Activated B cell treated with CpG ODN at 0.5 μM for 24 hours (primary cell): ENCODE results near the gene VPS13A. TPM values are rescaled to one million over a fixed set of nuclear protein-coding genes. Genes with fewer than 3 reads are reported as not detected.
"Not testable (repeated sequence)": the region's sequence is repeated elsewhere in the genome, so short reads cannot be mapped to it uniquely, and the experiment has no call there.

Source experiments
- ATAC-seq: fragments of 200-7000 bp; cut with Tn5 transposase; one replicate; pipeline ENCODE4 v1.10.0; 2021; ENCODE audit warnings: low read depth, mild to moderate bottlenecking, moderate library complexity
- CTCF ChIA-PET: fragments of 350-600 bp; sonication (Branson Sonifier 250); formaldehyde crosslinking; loops from one replicate; lab custom pipeline; 2021; ENCODE audit warnings: antibody characterized with exemption; lab: Charles Lee
- POLR2A ChIA-PET: fragments of 350-600 bp; sonication (Branson Sonifier 250); formaldehyde crosslinking; loops from one replicate; lab custom pipeline; 2021; ENCODE audit warnings: antibody characterized with exemption; lab: Charles Lee
- DNase-seq: peaks from one replicate; pipeline ENCODE4 v3.0.0; 2022
- H3K27ac Mint-ChIP-seq: one replicate; pipeline ENCODE4 v1.8.0; 2020; ENCODE audit warnings: mixed read lengths
- H3K27me3 Mint-ChIP-seq: one replicate; pipeline ENCODE4 v1.8.0; 2021; ENCODE audit warnings: mixed read lengths
- H3K36me3 Mint-ChIP-seq: one replicate; pipeline ENCODE4 v1.8.0; 2021; ENCODE audit warnings: low read depth, mixed read lengths
- H3K4me1 Mint-ChIP-seq: one replicate; pipeline ENCODE4 v1.8.0; 2021; ENCODE audit warnings: mixed read lengths
- H3K4me3 Mint-ChIP-seq: one replicate; pipeline ENCODE4 v1.8.0; 2020; ENCODE audit warnings: mild to moderate bottlenecking, mixed read lengths
- H3K9me3 Mint-ChIP-seq: one replicate; pipeline ENCODE4 v1.8.0; 2020; ENCODE audit warnings: mixed read lengths
- intact Hi-C: fragments of 100-400 bp; cut with micrococcal nuclease; formaldehyde crosslinking; loops from one replicate; pipeline ENCODE4 v1.15.1; 2024
- total RNA-seq: library from RNA; stranded (reverse); gene quantifications from 2 replicates; pipeline ENCODE4 v1.2.3, GENCODE V29; 2022
- TF ChIP-seq, protein P1 (sequence below): fragments of 200-600 bp; IDR thresholded peaks from one replicate; pipeline ENCODE4 v1.8.0; 2022; ENCODE audit warnings: antibody characterized with exemption, mild to moderate bottlenecking

The VPS13A gene
- total RNA-seq, 1 donor from 2014 or later = 69.8 TPM

DNA sequence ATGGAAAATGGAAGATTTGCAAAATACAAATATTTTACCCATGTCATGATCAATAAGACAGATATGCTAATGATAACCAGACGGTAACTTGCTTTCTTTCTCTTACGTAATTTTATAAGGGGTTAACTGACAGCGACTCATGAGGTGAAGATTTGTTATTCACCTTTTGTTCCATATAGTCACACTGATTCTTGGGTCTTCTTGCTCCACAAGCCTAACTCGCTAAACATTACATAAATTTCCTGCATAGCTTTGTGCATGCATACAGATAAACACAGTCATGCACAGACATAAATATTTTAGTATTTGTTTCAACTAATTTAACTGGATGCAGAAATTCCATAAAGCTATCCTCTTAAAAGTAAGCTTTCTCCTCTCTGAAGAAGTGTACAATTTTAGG lies 225.9 kb downstream of the VPS13A start:
- ATAC-seq (no peak), DNase-seq (no peak)
- intact Hi-C loops = no loop called here
- Mint-ChIP-seq H3K36me3 (peaks cover 33% of the 10 kb centered on the region), H3K27me3 (no peaks in the 10 kb centered on the region), H3K27ac (no peak overlapping the region), H3K4me1 (no peaks in the 10 kb centered on the region), H3K4me3 (no peak overlapping the region), H3K9me3 (peaks cover 3% of the 10 kb centered on the region)
- CTCF ChIA-PET = no interaction called here
- TF ChIP-seq, protein P1, sequence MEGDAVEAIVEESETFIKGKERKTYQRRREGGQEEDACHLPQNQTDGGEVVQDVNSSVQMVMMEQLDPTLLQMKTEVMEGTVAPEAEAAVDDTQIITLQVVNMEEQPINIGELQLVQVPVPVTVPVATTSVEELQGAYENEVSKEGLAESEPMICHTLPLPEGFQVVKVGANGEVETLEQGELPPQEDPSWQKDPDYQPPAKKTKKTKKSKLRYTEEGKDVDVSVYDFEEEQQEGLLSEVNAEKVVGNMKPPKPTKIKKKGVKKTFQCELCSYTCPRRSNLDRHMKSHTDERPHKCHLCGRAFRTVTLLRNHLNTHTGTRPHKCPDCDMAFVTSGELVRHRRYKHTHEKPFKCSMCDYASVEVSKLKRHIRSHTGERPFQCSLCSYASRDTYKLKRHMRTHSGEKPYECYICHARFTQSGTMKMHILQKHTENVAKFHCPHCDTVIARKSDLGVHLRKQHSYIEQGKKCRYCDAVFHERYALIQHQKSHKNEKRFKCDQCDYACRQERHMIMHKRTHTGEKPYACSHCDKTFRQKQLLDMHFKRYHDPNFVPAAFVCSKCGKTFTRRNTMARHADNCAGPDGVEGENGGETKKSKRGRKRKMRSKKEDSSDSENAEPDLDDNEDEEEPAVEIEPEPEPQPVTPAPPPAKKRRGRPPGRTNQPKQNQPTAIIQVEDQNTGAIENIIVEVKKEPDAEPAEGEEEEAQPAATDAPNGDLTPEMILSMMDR = no peak
- POLR2A ChIA-PET = no interaction called here

DNA sequence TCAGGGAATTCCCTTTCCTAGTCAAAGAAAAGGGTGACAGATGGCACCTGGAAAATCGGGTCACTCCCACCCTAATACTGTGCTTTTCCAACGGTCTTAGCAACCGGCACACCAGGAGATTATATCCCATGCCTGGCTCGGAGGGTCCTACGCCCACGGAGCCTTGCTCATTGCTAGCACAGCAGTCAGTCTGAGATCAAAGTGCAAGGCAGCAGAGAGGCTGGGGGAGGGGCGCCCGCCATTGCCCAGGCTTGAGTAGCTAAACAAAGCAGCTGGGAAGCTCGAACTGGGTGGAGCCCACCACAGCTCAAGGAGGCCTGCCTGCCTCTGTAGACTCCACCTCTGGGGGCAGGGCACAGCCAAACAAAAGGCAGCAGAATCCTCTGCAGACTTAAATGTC lies 231.2 kb downstream of the VPS13A start:
- H3K27ac Mint-ChIP-seq, H3K27me3 Mint-ChIP-seq, intact Hi-C loops, ATAC-seq, CTCF ChIA-PET, H3K9me3 Mint-ChIP-seq, DNase-seq, H3K4me3 Mint-ChIP-seq, H3K4me1 Mint-ChIP-seq, POLR2A ChIA-PET: not testable (repeated sequence)
- H3K36me3 Mint-ChIP-seq = peaks cover 38% of the 10 kb centered on the region

DNA sequence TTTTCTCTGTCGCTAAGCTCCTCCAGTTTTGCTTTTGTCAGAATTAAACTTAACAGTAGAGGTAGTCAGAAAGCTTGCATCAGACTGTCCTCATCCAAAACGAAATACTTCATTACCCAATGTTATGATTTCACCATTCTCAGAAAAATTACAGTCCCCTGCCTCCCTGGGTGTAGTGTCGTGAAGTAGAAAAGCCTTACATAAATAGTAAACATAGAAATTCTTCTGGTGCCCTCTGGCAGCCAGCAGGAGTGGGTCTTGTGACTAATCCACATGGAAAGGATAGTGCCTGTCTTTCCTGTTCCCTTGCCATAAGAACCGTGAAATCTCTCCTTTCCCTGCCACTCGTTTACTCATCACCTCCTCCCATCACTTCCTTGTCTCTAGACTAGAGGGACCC lies 240.2 kb downstream of the VPS13A start:
- H3K27ac Mint-ChIP-seq = no peak overlapping the region

DNA sequence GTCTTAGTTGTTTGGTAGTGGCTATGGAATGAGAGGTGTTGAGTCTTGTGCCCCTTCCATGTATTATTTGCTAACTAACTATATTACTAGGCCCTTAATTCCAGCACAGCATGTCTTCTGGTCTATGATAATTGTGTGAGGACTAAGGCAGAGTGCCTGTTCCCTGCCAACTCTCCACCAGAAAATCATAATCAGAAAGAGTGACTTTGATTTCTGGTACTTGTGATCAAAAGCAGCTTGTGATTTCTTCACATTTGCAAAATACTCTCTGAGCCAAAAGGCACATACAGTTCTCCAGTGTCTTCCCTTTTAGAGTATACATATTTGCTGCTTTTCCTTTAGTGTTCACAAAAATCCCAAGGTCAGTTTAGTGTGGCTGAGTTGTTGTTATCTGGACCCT lies 240.9 kb downstream of the VPS13A start:
- H3K27ac Mint-ChIP-seq = no peak overlapping the region
- H3K27me3 Mint-ChIP-seq = no peaks in the 10 kb centered on the region
- no peak for DNase-seq
- H3K36me3 Mint-ChIP-seq = peaks cover 8% of the 10 kb centered on the region
- TF ChIP-seq, protein P1 = no peak
- H3K4me3 Mint-ChIP-seq = no peak overlapping the region
- intact Hi-C loops = no loop called here
- no peaks in the 10 kb centered on the region for H3K9me3 Mint-ChIP-seq
- no peak for ATAC-seq
- no peaks in the 10 kb centered on the region for H3K4me1 Mint-ChIP-seq
- ChIA-PET CTCF (interaction anchor here (1.0 kb wide), 1 partner anchor 15 kb away, joined by 3 read pairs; no protein-coding TSS in a partner anchor), POLR2A (no interaction called here)

More for the DNA sequence above, 240.2 kb downstream of the VPS13A start:
- peaks cover 8% of the 10 kb centered on the region for H3K36me3 Mint-ChIP-seq
- no peaks in the 10 kb centered on the region for H3K9me3 Mint-ChIP-seq
- DNase-seq (no peak), ATAC-seq (no peak)
- H3K27me3 Mint-ChIP-seq = no peaks in the 10 kb centered on the region
- intact Hi-C loops = no loop called here
- TF ChIP-seq, protein P1 = no peak
- H3K4me1 Mint-ChIP-seq = no peaks in the 10 kb centered on the region
- no peak overlapping the region for H3K4me3 Mint-ChIP-seq
- POLR2A ChIA-PET = no interaction called here
- CTCF ChIA-PET = no interaction called here

DNA sequence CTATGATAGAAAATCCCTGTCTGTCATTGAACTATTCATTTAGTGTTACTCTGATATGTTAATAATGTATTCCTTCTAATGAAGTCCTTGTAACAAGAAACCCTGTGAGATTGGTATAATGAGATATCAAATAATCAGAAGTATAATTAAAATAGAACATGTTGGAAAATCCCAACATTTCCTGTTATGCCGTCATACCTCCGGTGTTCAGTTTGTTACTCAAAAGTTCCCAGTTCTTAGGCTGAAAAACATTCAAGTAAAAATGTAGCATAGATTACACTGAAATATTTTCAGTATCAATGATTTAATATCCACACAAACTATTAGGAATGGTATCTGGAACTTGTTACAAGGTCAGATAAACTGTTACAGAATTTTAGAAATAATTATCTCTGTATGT lies 243.3 kb downstream of the VPS13A start:
- no peak overlapping the region for H3K4me3 Mint-ChIP-seq
- ATAC-seq (no peak), DNase-seq (no peak)
- no peaks in the 10 kb centered on the region for H3K4me1 Mint-ChIP-seq
- intact Hi-C loops = no loop called here
- H3K27me3 Mint-ChIP-seq = no peaks in the 10 kb centered on the region
- CTCF ChIA-PET = no interaction called here
- no peaks in the 10 kb centered on the region for H3K9me3 Mint-ChIP-seq
- no peak overlapping the region for H3K27ac Mint-ChIP-seq
- POLR2A ChIA-PET = no interaction called here
- TF ChIP-seq, protein P1 = no peak
- H3K36me3 Mint-ChIP-seq = peaks cover 6% of the 10 kb centered on the region
